ENCODE results near the gene PCDH9. TPM values are rescaled to one million over a fixed set of nuclear protein-coding genes. Genes with fewer than 3 reads are reported as not detected.

Gene PCDH9
- total RNA-seq, 4 donors from 2014 or later = 0.57 to 1.7 (median 0.97) TPM

DNA sequence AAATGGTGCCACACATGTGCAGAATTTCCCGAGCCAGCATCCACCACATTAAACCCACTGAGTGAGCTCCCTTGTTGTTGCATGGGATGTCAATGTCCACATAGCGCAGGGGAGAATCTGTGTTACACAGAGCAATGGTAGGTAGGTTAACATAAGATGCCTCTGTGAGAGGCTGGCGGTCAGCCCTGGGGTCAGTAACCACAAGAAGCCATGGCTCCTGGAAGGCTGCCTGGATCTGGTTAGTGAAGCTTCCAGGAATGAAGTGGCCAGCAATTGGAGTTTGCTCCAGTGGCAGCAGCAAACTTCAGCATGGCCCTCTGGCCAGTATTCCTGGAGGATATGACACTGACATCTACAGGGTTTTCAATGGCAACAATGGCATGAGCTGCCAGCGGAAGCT is 37.0 kb upstream of the PCDH9 start:
- Histone ChIP-seq H3K36me3 (no peaks in the 10 kb centered on the region), H3K27me3 (no peaks in the 10 kb centered on the region), H3K4me1 (no peaks in the 10 kb centered on the region), H3K27ac (no peak overlapping the region), H3K4me3 (no peak overlapping the region), H3K9me3 (no peaks in the 10 kb centered on the region)
- DNase-seq = no peak
- TF ChIP-seq, protein P1, sequence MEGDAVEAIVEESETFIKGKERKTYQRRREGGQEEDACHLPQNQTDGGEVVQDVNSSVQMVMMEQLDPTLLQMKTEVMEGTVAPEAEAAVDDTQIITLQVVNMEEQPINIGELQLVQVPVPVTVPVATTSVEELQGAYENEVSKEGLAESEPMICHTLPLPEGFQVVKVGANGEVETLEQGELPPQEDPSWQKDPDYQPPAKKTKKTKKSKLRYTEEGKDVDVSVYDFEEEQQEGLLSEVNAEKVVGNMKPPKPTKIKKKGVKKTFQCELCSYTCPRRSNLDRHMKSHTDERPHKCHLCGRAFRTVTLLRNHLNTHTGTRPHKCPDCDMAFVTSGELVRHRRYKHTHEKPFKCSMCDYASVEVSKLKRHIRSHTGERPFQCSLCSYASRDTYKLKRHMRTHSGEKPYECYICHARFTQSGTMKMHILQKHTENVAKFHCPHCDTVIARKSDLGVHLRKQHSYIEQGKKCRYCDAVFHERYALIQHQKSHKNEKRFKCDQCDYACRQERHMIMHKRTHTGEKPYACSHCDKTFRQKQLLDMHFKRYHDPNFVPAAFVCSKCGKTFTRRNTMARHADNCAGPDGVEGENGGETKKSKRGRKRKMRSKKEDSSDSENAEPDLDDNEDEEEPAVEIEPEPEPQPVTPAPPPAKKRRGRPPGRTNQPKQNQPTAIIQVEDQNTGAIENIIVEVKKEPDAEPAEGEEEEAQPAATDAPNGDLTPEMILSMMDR (IDR thresholded peaks at IDR 0.05) = no peak
- TF ChIP-seq POLR2A (IDR thresholded peaks at IDR 0.05) = no peak

- TF ChIP-seq POLR2A (IDR thresholded peaks at IDR 0.05) = no peak
- TF ChIP-seq, protein P1 (IDR thresholded peaks at IDR 0.05) = no peak
- no peaks in the 10 kb centered on the region for H3K27me3 ChIP-seq
- H3K9me3 ChIP-seq = no peaks in the 10 kb centered on the region
- H3K27ac ChIP-seq = no peak overlapping the region
- DNase-seq = no peak
- no peaks in the 10 kb centered on the region for H3K36me3 ChIP-seq
- no peak overlapping the region for H3K4me3 ChIP-seq
- no peaks in the 10 kb centered on the region for H3K4me1 ChIP-seq
Observed at GRCh38 chr13:67259208-67259607, 29.1 kb upstream of the PCDH9 start.

DNA sequence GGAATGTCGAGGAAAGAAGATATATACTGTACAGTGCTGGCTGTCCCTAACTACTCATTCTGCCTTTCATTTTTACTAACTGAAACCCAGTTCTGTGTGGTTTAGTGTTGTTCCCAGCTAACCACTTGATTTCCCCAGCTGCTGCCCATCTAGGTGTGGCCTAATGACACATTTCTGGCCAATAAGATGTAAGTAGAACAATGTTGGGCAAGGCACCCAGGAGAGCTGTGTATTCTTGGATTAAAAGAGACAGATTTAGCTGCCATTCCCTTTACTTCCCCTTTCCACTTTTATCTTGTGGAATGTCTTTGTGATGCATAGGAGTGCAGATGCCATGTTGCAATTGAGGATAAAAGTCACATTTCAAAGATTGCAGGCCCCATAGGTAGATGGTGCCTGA is 28.3 kb upstream of the PCDH9 start:
- Histone ChIP-seq H3K4me3 (no peak overlapping the region), H3K27ac (no peak overlapping the region), H3K27me3 (no peaks in the 10 kb centered on the region), H3K4me1 (no peaks in the 10 kb centered on the region), H3K36me3 (no peaks in the 10 kb centered on the region), H3K9me3 (no peaks in the 10 kb centered on the region)
- TF ChIP-seq, protein P1 (IDR thresholded peaks at IDR 0.05) = no peak
- no peak for TF ChIP-seq POLR2A (IDR thresholded peaks at IDR 0.05)
- DNase-seq = no peak

GRCh38 chr13:67238861-67239260 is 8.7 kb upstream of the PCDH9 start:
- no peak for TF ChIP-seq POLR2A (IDR thresholded peaks at IDR 0.05)
- TF ChIP-seq, protein P1 (IDR thresholded peaks at IDR 0.05) = no peak
- no peak for DNase-seq
- Histone ChIP-seq H3K4me1 (no peaks in the 10 kb centered on the region), H3K27me3 (no peaks in the 10 kb centered on the region), H3K9me3 (no peaks in the 10 kb centered on the region), H3K4me3 (no peak overlapping the region), H3K27ac (no peak overlapping the region), H3K36me3 (no peaks in the 10 kb centered on the region)

GRCh38 chr13:67238277-67238859 is 8.2 kb upstream of the PCDH9 start:
- H3K27me3 ChIP-seq = no peaks in the 10 kb centered on the region
- H3K4me1 ChIP-seq = no peaks in the 10 kb centered on the region
- no peaks in the 10 kb centered on the region for H3K36me3 ChIP-seq
- no peaks in the 10 kb centered on the region for H3K9me3 ChIP-seq
- no peak overlapping the region for H3K4me3 ChIP-seq
- TF ChIP-seq, protein P1 (IDR thresholded peaks at IDR 0.05) = peak; percentile 50 to 78 (median 62)
- no peak for TF ChIP-seq POLR2A (IDR thresholded peaks at IDR 0.05)
- DNase-seq = no peak
- no peak overlapping the region for H3K27ac ChIP-seq

DNA sequence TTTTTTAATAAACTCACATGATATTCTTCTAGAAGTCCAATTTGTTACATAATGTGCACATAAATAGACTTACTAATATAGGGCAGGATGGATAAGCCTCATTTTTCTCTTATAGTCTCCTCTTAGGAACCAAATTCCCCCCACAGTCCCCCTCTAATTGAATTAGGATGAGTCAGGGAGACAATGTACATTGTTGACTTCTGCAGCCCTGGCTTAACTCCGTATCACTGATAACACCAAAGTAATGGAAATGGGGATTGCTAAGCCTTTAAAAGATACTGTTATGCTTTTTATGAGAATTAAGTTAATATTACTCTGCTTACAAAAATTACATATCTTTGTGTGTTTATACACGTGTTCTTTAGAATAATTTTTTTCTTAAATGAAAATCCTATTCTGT is 5.1 kb upstream of the PCDH9 start:
- TF ChIP-seq, protein P1 (IDR thresholded peaks at IDR 0.05) = no peak
- TF ChIP-seq POLR2A (IDR thresholded peaks at IDR 0.05) = no peak

More for the DNA sequence above, 5.1 kb upstream of the PCDH9 start:
- Histone ChIP-seq H3K27ac (no peak overlapping the region), H3K27me3 (no peaks in the 10 kb centered on the region), H3K36me3 (no peaks in the 10 kb centered on the region), H3K4me1 (peaks cover 0 to 8% (median 2%) of the 10 kb centered on the region in 4 donors), H3K9me3 (no peaks in the 10 kb centered on the region), H3K4me3 (no peak overlapping the region)
- no peak for DNase-seq

All from Peyer's patch (tissue), 4 donors.